K562 (cell line): Measurements from ENCODE around the gene NR2F6. TPM values are rescaled to one million over a fixed set of nuclear protein-coding genes. Genes with fewer than 3 reads are reported as not detected.

Experiments used
- ATF4 ChIP-seq: fragments of 450-650 bp; formaldehyde crosslinking; IDR thresholded peaks from 2 replicates; pipeline ENCODE4 v1.4.0; 2022; ENCODE audit warnings: mild to moderate bottlenecking, moderate library complexity
- CXXC5 ChIP-seq: fragments of 250-450 bp; sonication (Bioruptor Pico); IDR thresholded peaks from 2 replicates; pipeline ENCODE4 v1.8.0; 2022; ENCODE audit warnings: inconsistent platforms, mild to moderate bottlenecking, moderate library complexity
- HMG20B ChIP-seq: fragments of 250-450 bp; sonication (Bioruptor Pico); IDR thresholded peaks from 2 replicates; pipeline ENCODE4 v1.5.0; 2021; ENCODE audit warnings: mild to moderate bottlenecking
- KAT2B ChIP-seq: IDR thresholded peaks from one replicate; pipeline ENCODE4 v1.6.1; 2012; ENCODE audit warnings: low read depth, mild to moderate bottlenecking, control low read depth, inconsistent platforms, low read length, moderate library complexity
- PHB ChIP-seq: fragments of 250-450 bp; sonication (Bioruptor Pico); IDR thresholded peaks from 2 replicates; pipeline ENCODE4 v1.5.0; 2021
- PTTG1 ChIP-seq: fragments of 450-650 bp; IDR thresholded peaks from 2 replicates; pipeline ENCODE4 v1.6.1; 2016; ENCODE audit warnings: low read depth, mild to moderate bottlenecking, missing genetic modification characterization, missing compliant biosample characterization
- REST ChIP-seq, 2 experiments: fragments of 450-650 bp; formaldehyde crosslinking in 1 of 2; IDR thresholded peaks; 2 replicates each; pipeline versions ENCODE4 v1.4.0 to v1.6.1; 2014 to 2020; ENCODE audit warnings: mild to moderate bottlenecking in 2 of 2, borderline replicate concordance in 1 of 2, low read depth in 1 of 2
- TEAD2 ChIP-seq: fragments of 450-650 bp; IDR thresholded peaks from 2 replicates; pipeline ENCODE4 v1.6.1; 2016; ENCODE audit warnings: missing genetic modification characterization, control low read depth, missing compliant biosample characterization
- TFE3 ChIP-seq: fragments of 450-650 bp; formaldehyde crosslinking; IDR thresholded peaks from 2 replicates; pipeline ENCODE4 v1.4.0; 2020; ENCODE audit warnings: mild to moderate bottlenecking, mixed read lengths
- ZBTB2 ChIP-seq: fragments of 450-650 bp; IDR thresholded peaks from 2 replicates; pipeline ENCODE4 v1.6.1; 2016; ENCODE audit warnings: antibody characterized with exemption
- ZBTB9 ChIP-seq: fragments of 450-650 bp; formaldehyde crosslinking; IDR thresholded peaks from 2 replicates; pipeline ENCODE4 v1.4.0; 2020; ENCODE audit warnings: mild to moderate bottlenecking, moderate library complexity
- ZNF764 ChIP-seq: fragments of 250-450 bp; sonication (Bioruptor Pico); IDR thresholded peaks from 2 replicates; pipeline ENCODE4 v1.4.0; 2020; ENCODE audit warnings: low read depth, mild to moderate bottlenecking, moderate library complexity
- ZNF785 ChIP-seq: fragments of 250-450 bp; sonication (Bioruptor Pico); IDR thresholded peaks from 2 replicates; pipeline ENCODE4 v1.4.0; 2020; ENCODE audit warnings: mild to moderate bottlenecking
- polyA plus RNA-seq, 8 experiments: library from polyadenylated mRNA; depleted of rRNA in 4 of 8; stranded (reverse) in 5 of 8; unstranded in 3 of 8; fragments of >200 nt; fragmentation: Nextera tagmentation in 2 of 8; fragmentation: Illumina TruSeq in 1 of 8; extraction: Ambion mirVana in 2 of 8; extraction: Trizol in 1 of 8; gene quantifications; 2 replicates each; pipeline versions ENCODE4 v1.2.1 to v1.2.3, GENCODE V29; 2011 to 2014; ENCODE audit warnings: inconsistent platforms in 1 of 8, missing spikeins in 1 of 8
- total RNA-seq, 7 experiments: library from RNA; depleted of rRNA in 6 of 7; stranded (reverse); fragments of >200 nt in 6 of 7; fragmentation: Illumina TruSeq in 2 of 7; extraction: Trizol in 2 of 7; gene quantifications; 2 replicates each; pipeline versions ENCODE4 v1.2.1 to v1.2.3, GENCODE V29; 2011 to 2021; ENCODE audit warnings: low replicate concordance in 1 of 7

Gene NR2F6
- total and polyA plus RNA-seq, 9 of the 15 experiments (the other 6 are each of a cell fraction or from before 2014, with no cell fraction given), result 0.76 to 97.5 (median 18.8) TPM

- TF ChIP-seq REST (IDR thresholded peaks at IDR 0.05; ENCODE audit: borderline replicate concordance), result no peak
- TF ChIP-seq REST (CRISPR knock-in tag; IDR thresholded peaks at IDR 0.05; ENCODE audit: low read depth), result 0 out of 2 replicates have a peak, but pooled peaks have one; percentile 46
- TF ChIP-seq ZBTB9 (CRISPR knock-in tag), result peak; percentile 26; the same call in 1 of the 2 replicates
- TF ChIP-seq PHB (CRISPR knock-in tag), result peak; percentile 44; the same call in 1 of the 2 replicates
- no peak for TF ChIP-seq PTTG1 (tag)
- no peak for TF ChIP-seq TFE3 (CRISPR knock-in tag)
- TF ChIP-seq ATF4 (CRISPR knock-in tag), result no peak
- TF ChIP-seq ZNF764 (CRISPR knock-in tag), result peak; percentile 84
- no peak for TF ChIP-seq KAT2B
- TF ChIP-seq TEAD2 (tag), result no peak
- TF ChIP-seq ZBTB2, result no peak
- no peak for TF ChIP-seq ZNF785 (CRISPR knock-in tag)
- no peak for TF ChIP-seq HMG20B (CRISPR knock-in tag)
- TF ChIP-seq CXXC5 (CRISPR knock-in tag), result peak; percentile 88
Observed at GRCh38 chr19:17215127-17215971, 30.4 kb downstream of the NR2F6 start, which contains the start of gene USE1 (continued).
